ENCODE data around the gene ZNF597. TPM values are rescaled to one million over a fixed set of nuclear protein-coding genes. Genes with fewer than 3 reads are reported as not detected.

ZNF597 gene
- total RNA-seq, 1 donor from 2014 or later = 4.4 TPM

GRCh38 chr16:3383045-3383448 is 60.3 kb downstream of the ZNF597 start:
- Histone ChIP-seq H3K36me3 (peaks cover 36% of the 10 kb centered on the region), H3K27ac (no peak overlapping the region), H3K4me1 (no peaks in the 10 kb centered on the region), H3K27me3 (ENCODE audit: low read depth) (no peaks in the 10 kb centered on the region), H3K9me3 (peaks cover 88% of the 10 kb centered on the region), H3K4me3 (no peak overlapping the region)
- TF ChIP-seq, protein P1, sequence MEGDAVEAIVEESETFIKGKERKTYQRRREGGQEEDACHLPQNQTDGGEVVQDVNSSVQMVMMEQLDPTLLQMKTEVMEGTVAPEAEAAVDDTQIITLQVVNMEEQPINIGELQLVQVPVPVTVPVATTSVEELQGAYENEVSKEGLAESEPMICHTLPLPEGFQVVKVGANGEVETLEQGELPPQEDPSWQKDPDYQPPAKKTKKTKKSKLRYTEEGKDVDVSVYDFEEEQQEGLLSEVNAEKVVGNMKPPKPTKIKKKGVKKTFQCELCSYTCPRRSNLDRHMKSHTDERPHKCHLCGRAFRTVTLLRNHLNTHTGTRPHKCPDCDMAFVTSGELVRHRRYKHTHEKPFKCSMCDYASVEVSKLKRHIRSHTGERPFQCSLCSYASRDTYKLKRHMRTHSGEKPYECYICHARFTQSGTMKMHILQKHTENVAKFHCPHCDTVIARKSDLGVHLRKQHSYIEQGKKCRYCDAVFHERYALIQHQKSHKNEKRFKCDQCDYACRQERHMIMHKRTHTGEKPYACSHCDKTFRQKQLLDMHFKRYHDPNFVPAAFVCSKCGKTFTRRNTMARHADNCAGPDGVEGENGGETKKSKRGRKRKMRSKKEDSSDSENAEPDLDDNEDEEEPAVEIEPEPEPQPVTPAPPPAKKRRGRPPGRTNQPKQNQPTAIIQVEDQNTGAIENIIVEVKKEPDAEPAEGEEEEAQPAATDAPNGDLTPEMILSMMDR (IDR thresholded peaks at IDR 0.05) = no peak
- DNase-seq (no peak), ATAC-seq (no peak)
- intact Hi-C loops (cut with DNase I) = no loop called here

Small RNAs within 50 kb of the gene (microRNA-seq; reads per million reads assigned to microRNA genes)
- not detected for gene MIR6126 (ENCODE audit: borderline number of aligned reads)

Other genes starting within 250 kb of the ZNF597 start
- 12.0 TPM for gene ZNF200, start 208.3 kb downstream of the ZNF597 start, total RNA-seq
- gene MEFV, start 186.9 kb downstream of the ZNF597 start, total RNA-seq = 13.5 TPM
- 23.2 TPM for gene ZNF263, start 160.0 kb downstream of the ZNF597 start, total RNA-seq
- 5.3 TPM for gene TIGD7, start 138.1 kb downstream of the ZNF597 start, total RNA-seq
- gene ZNF75A, start 138.0 kb downstream of the ZNF597 start, total RNA-seq = 32.4 TPM
- gene OR2C1, start 87.6 kb downstream of the ZNF597 start, total RNA-seq = not detected
- gene ZSCAN32, start 42.5 kb downstream of the ZNF597 start, total RNA-seq = 12.7 TPM
- 9.0 TPM for gene ZNF174, start 42.3 kb downstream of the ZNF597 start, total RNA-seq
- gene NAA60, start 176 bp upstream of the ZNF597 start, total RNA-seq = 56.3 TPM
- gene C16orf90, start 52.0 kb upstream of the ZNF597 start, total RNA-seq = not detected
- 30.3 TPM for gene CLUAP1, start 57.5 kb upstream of the ZNF597 start, total RNA-seq
- gene NLRC3, start 133.9 kb upstream of the ZNF597 start, total RNA-seq = 3.9 TPM
- 5.7 TPM for gene SLX4, start 168.1 kb upstream of the ZNF597 start, total RNA-seq
- gene DNASE1, start 211.2 kb upstream of the ZNF597 start, total RNA-seq = 14.3 TPM

Data from lower lobe of right lung (tissue), 2 donors.